ENCODE results near the gene PPP1R2.
"Not testable (repeated sequence)": the region's sequence is repeated elsewhere in the genome, so short reads cannot be mapped to it uniquely, and the experiment has no call there.

Gene PPP1R2

GRCh38 chr3:195524171-195524896, 18.8 kb downstream of the PPP1R2 start:
- H4K20me1 ChIP-seq (ENCODE audit: insufficient read depth, low read length) = no peaks in the 10 kb centered on the region; the same call in 1 of the 2 replicates
- H3K27me3 ChIP-seq (ENCODE audit: insufficient read depth, low read length, poor library complexity) = no peaks in the 10 kb centered on the region
- H3K4me3 ChIP-seq (ENCODE audit: low read depth in 1 of 2, low read length in 2 of 2) = no peak overlapping the region
- peaks cover 4% of the 10 kb centered on the region for H3K79me2 ChIP-seq (ENCODE audit: insufficient read depth, low read length)
- H3K4me1 ChIP-seq (ENCODE audit: insufficient read depth, low read length) = no peaks in the 10 kb centered on the region
- no peak for DNase-seq
- TF ChIP-seq CTCF (IDR thresholded peaks at IDR 0.05; ENCODE audit: borderline replicate concordance, extremely low read depth, low read length, poor library complexity, severe bottlenecking) (no peak), EZH2 (IDR thresholded peaks at IDR 0.05; ENCODE audit: borderline replicate concordance, low read depth, low read length, severe bottlenecking) (no peak)
- no peak overlapping the region for H2AFZ ChIP-seq (ENCODE audit: low read depth, low read length)
- no peak overlapping the region for H3K27ac ChIP-seq (ENCODE audit: low read length)
- peaks cover 28% of the 10 kb centered on the region for H3K36me3 ChIP-seq (ENCODE audit: insufficient read depth, low read length)
- no peak overlapping the region for H3K9ac ChIP-seq (ENCODE audit: low read depth, low read length)
- H3K4me2 ChIP-seq (ENCODE audit: insufficient read depth, low read length) = no peak overlapping the region
- H3K9me3 ChIP-seq (ENCODE audit: insufficient read depth, low read length, severe bottlenecking) = no peaks in the 10 kb centered on the region
- no peak for ATAC-seq (ENCODE audit: insufficient read depth, low read depth)

GRCh38 chr3:195522254-195523023, 20.7 kb downstream of the PPP1R2 start:
- Histone ChIP-seq H3K79me2 (ENCODE audit: insufficient read depth, low read length) (no peaks in the 10 kb centered on the region), H4K20me1 (ENCODE audit: insufficient read depth, low read length) (no peaks in the 10 kb centered on the region), H3K36me3 (ENCODE audit: insufficient read depth, low read length) (peaks cover 32% of the 10 kb centered on the region), H3K4me2 (ENCODE audit: insufficient read depth, low read length) (no peak overlapping the region), H3K27me3 (ENCODE audit: insufficient read depth, low read length, poor library complexity) (no peaks in the 10 kb centered on the region), H3K4me1 (ENCODE audit: insufficient read depth, low read length) (no peaks in the 10 kb centered on the region), H3K9me3 (ENCODE audit: insufficient read depth, low read length, severe bottlenecking) (no peaks in the 10 kb centered on the region), H2AFZ (ENCODE audit: low read depth, low read length) (no peak overlapping the region), H3K27ac (ENCODE audit: low read length) (no peak overlapping the region), H3K9ac (ENCODE audit: low read depth, low read length) (no peak overlapping the region), H3K4me3 (ENCODE audit: low read depth in 1 of 2, low read length in 2 of 2) (no peak overlapping the region)
- peak; percentile 33; the same call in 1 of the 3 replicates for ATAC-seq (ENCODE audit: insufficient read depth, low read depth)
- DNase-seq = no peak
- TF ChIP-seq CTCF (IDR thresholded peaks at IDR 0.05; ENCODE audit: borderline replicate concordance, extremely low read depth, low read length, poor library complexity, severe bottlenecking) (peak; percentile 76), EZH2 (IDR thresholded peaks at IDR 0.05; ENCODE audit: borderline replicate concordance, low read depth, low read length, severe bottlenecking) (no peak)

- Histone ChIP-seq H3K27me3 (ENCODE audit: insufficient read depth, low read length, poor library complexity) (no peaks in the 10 kb centered on the region), H3K4me1 (ENCODE audit: insufficient read depth, low read length) (no peaks in the 10 kb centered on the region), H4K20me1 (ENCODE audit: insufficient read depth, low read length) (no peaks in the 10 kb centered on the region), H3K9me3 (ENCODE audit: insufficient read depth, low read length, severe bottlenecking) (no peaks in the 10 kb centered on the region), H3K4me2 (ENCODE audit: insufficient read depth, low read length) (no peak overlapping the region), H3K4me3 (ENCODE audit: low read depth in 1 of 2, low read length in 2 of 2) (no peak overlapping the region), H3K9ac (ENCODE audit: low read depth, low read length) (no peak overlapping the region), H2AFZ (ENCODE audit: low read depth, low read length) (no peak overlapping the region), H3K79me2 (ENCODE audit: insufficient read depth, low read length) (no peaks in the 10 kb centered on the region), H3K27ac (ENCODE audit: low read length) (no peak overlapping the region), H3K36me3 (ENCODE audit: insufficient read depth, low read length) (peaks cover 51% of the 10 kb centered on the region)
- DNase-seq = no peak
- TF ChIP-seq CTCF (IDR thresholded peaks at IDR 0.05; ENCODE audit: borderline replicate concordance, extremely low read depth, low read length, poor library complexity, severe bottlenecking) = no peak
- no peak for ATAC-seq (ENCODE audit: insufficient read depth, low read depth)
These were observed 26.1 kb downstream of the PPP1R2 start for GRCh38 chr3:195517030-195517429.

DNA sequence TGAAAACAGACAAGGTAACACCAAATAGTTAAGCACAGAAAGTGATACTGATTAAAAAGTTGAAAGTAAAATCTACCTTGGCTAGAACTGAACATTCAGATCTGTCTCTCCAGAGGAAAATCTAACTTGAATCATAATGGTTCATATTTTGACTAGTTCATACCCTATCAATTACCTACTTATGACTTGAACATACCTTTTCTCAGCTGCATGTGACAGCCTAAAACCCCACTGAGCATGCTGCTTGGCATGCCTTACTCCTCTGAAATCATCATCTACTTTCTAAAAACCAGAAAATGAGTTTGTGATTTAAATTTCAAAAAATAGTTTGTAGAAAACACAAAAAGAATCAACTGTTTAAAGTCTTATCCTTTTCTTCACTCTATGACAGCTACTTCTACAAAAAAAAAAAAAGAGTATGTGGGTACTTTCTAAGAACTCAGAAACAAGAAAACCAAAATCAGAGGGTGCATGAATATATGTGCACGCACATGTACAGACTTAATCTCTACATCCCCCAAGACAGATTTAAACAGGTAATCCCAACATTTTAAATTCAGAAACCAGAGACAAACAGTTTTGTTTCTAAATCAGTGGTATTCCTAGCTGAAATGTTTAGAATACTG, 28.4 kb downstream of the PPP1R2 start:
- not testable (repeated sequence) for H3K4me2 ChIP-seq (ENCODE audit: insufficient read depth, low read length); H3K9ac ChIP-seq (ENCODE audit: low read depth, low read length); H3K27me3 ChIP-seq (ENCODE audit: insufficient read depth, low read length, poor library complexity); H2AFZ ChIP-seq (ENCODE audit: low read depth, low read length); H3K9me3 ChIP-seq (ENCODE audit: insufficient read depth, low read length, severe bottlenecking); H3K79me2 ChIP-seq (ENCODE audit: insufficient read depth, low read length); ATAC-seq (ENCODE audit: insufficient read depth, low read depth); H4K20me1 ChIP-seq (ENCODE audit: insufficient read depth, low read length); H3K27ac ChIP-seq (ENCODE audit: low read length); H3K4me3 ChIP-seq (ENCODE audit: low read depth in 1 of 2, low read length in 2 of 2); H3K4me1 ChIP-seq (ENCODE audit: insufficient read depth, low read length); DNase-seq
- H3K36me3 ChIP-seq (ENCODE audit: insufficient read depth, low read length) = peaks cover 55% of the 10 kb centered on the region

Measured in DND-41 (cell line).